ENCODE data around the gene COL18A1. TPM values are rescaled to one million over a fixed set of nuclear protein-coding genes. Genes with fewer than 3 reads are reported as not detected.

The COL18A1 gene
- total RNA-seq, 4 donors from 2014 or later = 64.7 to 110 (median 98.9) TPM

- ATAC-seq (ENCODE audit: low FRiP score) (no peak), DNase-seq (ENCODE audit: low spot score) (no peak)
- TF ChIP-seq, protein P1, sequence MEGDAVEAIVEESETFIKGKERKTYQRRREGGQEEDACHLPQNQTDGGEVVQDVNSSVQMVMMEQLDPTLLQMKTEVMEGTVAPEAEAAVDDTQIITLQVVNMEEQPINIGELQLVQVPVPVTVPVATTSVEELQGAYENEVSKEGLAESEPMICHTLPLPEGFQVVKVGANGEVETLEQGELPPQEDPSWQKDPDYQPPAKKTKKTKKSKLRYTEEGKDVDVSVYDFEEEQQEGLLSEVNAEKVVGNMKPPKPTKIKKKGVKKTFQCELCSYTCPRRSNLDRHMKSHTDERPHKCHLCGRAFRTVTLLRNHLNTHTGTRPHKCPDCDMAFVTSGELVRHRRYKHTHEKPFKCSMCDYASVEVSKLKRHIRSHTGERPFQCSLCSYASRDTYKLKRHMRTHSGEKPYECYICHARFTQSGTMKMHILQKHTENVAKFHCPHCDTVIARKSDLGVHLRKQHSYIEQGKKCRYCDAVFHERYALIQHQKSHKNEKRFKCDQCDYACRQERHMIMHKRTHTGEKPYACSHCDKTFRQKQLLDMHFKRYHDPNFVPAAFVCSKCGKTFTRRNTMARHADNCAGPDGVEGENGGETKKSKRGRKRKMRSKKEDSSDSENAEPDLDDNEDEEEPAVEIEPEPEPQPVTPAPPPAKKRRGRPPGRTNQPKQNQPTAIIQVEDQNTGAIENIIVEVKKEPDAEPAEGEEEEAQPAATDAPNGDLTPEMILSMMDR (IDR thresholded peaks at IDR 0.05) = no peak
Measured at GRCh38 chr21:45507888-45508508, 103.0 kb downstream of the COL18A1 start.

- ATAC-seq (ENCODE audit: low FRiP score) (no peak), DNase-seq (ENCODE audit: low spot score) (no peak)
- TF ChIP-seq, protein P1 (IDR thresholded peaks at IDR 0.05) = no peak
Measured at GRCh38 chr21:45508607-45509565, 103.9 kb downstream of the COL18A1 start.

DNA sequence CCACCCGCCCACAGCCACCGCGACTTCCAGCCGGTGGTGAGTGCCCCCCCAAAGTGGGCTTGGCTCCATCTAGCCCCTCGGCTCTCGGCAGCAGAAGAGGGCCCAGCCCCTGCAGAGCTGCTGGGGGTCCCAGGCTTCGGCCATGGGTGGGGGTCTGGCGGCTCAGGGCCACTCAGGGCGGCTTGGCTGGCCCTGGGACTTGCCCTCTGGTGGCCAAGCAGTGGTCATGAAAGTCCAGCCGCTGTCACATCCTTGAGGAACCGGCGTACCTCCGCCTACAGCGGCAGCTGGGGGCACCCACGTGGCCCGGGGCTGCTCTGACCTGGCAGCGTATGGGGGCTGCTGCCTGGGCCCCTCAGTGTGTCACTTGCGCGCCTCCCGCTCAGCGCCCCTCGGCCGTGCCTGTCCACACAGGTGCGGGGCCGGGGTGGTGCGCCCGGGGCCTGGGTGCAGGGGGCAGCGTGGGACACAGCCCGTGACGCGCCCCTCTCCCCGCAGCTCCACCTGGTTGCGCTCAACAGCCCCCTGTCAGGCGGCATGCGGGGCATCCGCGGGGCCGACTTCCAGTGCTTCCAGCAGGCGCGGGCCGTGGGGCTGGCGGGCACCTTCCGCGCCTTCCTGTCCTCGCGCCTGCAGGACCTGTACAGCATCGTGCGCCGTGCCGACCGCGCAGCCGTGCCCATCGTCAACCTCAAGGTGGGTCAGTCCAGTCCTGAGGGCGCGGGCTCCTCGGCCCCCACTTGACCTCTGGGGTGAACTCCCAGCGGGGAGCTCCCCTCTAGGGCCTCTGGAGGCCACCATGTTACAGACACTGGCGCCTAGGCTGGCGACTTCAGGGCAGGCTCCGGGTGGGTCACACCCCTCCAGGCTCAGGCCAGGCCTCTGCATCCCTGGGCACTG lies 104.9 kb downstream of the COL18A1 start:
- DNase-seq (ENCODE audit: low spot score) = no peak
- TF ChIP-seq, protein P1 (IDR thresholded peaks at IDR 0.05) = no peak
- no peak for ATAC-seq (ENCODE audit: low FRiP score)

- TF ChIP-seq, protein P1 (IDR thresholded peaks at IDR 0.05) = no peak
- DNase-seq (ENCODE audit: low spot score) (no peak), ATAC-seq (ENCODE audit: low FRiP score) (no peak)
Measured at GRCh38 chr21:45510466-45510955, 105.5 kb downstream of the COL18A1 start.

DNA sequence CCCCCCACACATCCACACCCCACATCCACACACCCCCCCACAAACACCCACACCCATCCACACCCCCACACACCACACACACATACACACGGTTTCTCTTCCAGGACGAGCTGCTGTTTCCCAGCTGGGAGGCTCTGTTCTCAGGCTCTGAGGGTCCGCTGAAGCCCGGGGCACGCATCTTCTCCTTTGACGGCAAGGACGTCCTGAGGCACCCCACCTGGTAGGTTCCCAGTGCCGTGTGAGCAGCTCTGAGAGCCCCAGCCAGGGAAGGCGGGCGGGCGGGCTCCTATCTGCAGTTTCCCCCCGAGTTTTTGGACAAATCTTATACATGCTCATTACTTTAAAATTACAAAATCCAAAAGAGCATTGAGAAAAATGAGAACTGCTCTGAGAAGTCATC lies 106.0 kb downstream of the COL18A1 start:
- ATAC-seq (ENCODE audit: low FRiP score) (no peak), DNase-seq (ENCODE audit: low spot score) (no peak)

More for the DNA sequence above, 106.0 kb downstream of the COL18A1 start:
- TF ChIP-seq, protein P1 (IDR thresholded peaks at IDR 0.05) = no peak
